Measurements from ENCODE around the gene ACTG2. TPM values are rescaled to one million over a fixed set of nuclear protein-coding genes. Genes with fewer than 3 reads are reported as not detected.

Gene ACTG2
- total and polyA plus RNA-seq, 12 donors: 0.52 to 94.0 (median 2.9) TPM

- no peak overlapping the region for H3K4me3 ChIP-seq
- intact Hi-C loops (cut with DNase I): no loop called here
- H3K27ac ChIP-seq: no peak overlapping the region
- H3K27me3 ChIP-seq: no peaks in the 10 kb centered on the region
- no peaks in the 10 kb centered on the region for H3K9me3 ChIP-seq (replicated peaks in 1 of 3)
- H3K36me3 ChIP-seq (replicated peaks in 1 of 2): no peaks in the 10 kb centered on the region
- TF ChIP-seq POLR2A (IDR thresholded peaks at IDR 0.05) (no peak), CTCF (IDR thresholded peaks at IDR 0.05) (no peak)
- DNase-seq: no peak
- WGBS, 4 donors: 66 to 76% (median 69%) methylated on average over 9 of the region's 9 CpGs
- H3K4me1 ChIP-seq (replicated peaks in 1 of 2): no peaks in the 10 kb centered on the region
Measured at GRCh38 chr2:73890301-73891092, 2.3 kb upstream of the ACTG2 start.

- no peaks in the 10 kb centered on the region for H3K27me3 ChIP-seq
- intact Hi-C loops (cut with DNase I): no loop called here
- no peaks in the 10 kb centered on the region for H3K4me1 ChIP-seq (replicated peaks in 1 of 2)
- no peak overlapping the region for H3K27ac ChIP-seq
- no peak overlapping the region for H3K4me3 ChIP-seq
- WGBS, 4 donors: 79 to 92% (median 83%) methylated on average over 3 to 5 of the region's 5 CpGs
- no peak for TF ChIP-seq POLR2A (IDR thresholded peaks at IDR 0.05)
- no peak for TF ChIP-seq CTCF (IDR thresholded peaks at IDR 0.05)
- no peaks in the 10 kb centered on the region for H3K9me3 ChIP-seq (replicated peaks in 1 of 3)
- DNase-seq: no peak
- H3K36me3 ChIP-seq (replicated peaks in 1 of 2): no peaks in the 10 kb centered on the region
Measured at GRCh38 chr2:73891276-73891901, 1.4 kb upstream of the ACTG2 start.

- TF ChIP-seq POLR2A (IDR thresholded peaks at IDR 0.05) (no peak), CTCF (IDR thresholded peaks at IDR 0.05) (no peak)
- DNase-seq: no peak
- intact Hi-C loops (cut with DNase I): no loop called here
- Histone ChIP-seq H3K9me3 (replicated peaks in 1 of 3) (no peaks in the 10 kb centered on the region), H3K36me3 (replicated peaks in 1 of 2) (no peaks in the 10 kb centered on the region), H3K4me3 (no peak overlapping the region), H3K27ac (no peak overlapping the region), H3K4me1 (replicated peaks in 1 of 2) (no peaks in the 10 kb centered on the region), H3K27me3 (no peaks in the 10 kb centered on the region)
- 75 to 85% (median 80%) methylated on average over 9 of the region's 9 CpGs for WGBS, 4 donors
Measured at GRCh38 chr2:73893764-73894474, 1.1 kb downstream of the ACTG2 start.

GRCh38 chr2:73894475-73894850 lies 1.7 kb downstream of the ACTG2 start:
- WGBS, 4 donors: 82 to 97% (median 91%) methylated on average over 2 of the region's 2 CpGs

More at GRCh38 chr2:73894475-73894850, 1.7 kb downstream of the ACTG2 start:
- no peak for DNase-seq
- H3K4me1 ChIP-seq (replicated peaks in 1 of 2): no peaks in the 10 kb centered on the region
- no peaks in the 10 kb centered on the region for H3K27me3 ChIP-seq
- H3K36me3 ChIP-seq (replicated peaks in 1 of 2): no peaks in the 10 kb centered on the region
- no peak overlapping the region for H3K4me3 ChIP-seq
- H3K9me3 ChIP-seq (replicated peaks in 1 of 3): no peaks in the 10 kb centered on the region
- H3K27ac ChIP-seq: no peak overlapping the region
- no peak for TF ChIP-seq CTCF (IDR thresholded peaks at IDR 0.05)
- intact Hi-C loops (cut with DNase I): no loop called here

All from adrenal gland (tissue), 12 donors.